ENCODE data around the gene NOLC1.

Gene NOLC1

GRCh38 chr10:102150970-102151773 lies 1.0 kb upstream of the NOLC1 start:
- peaks cover 11% of the 10 kb centered on the region for H3K4me1 ChIP-seq (ENCODE audit: control insufficient read depth, insufficient read depth, low read depth, low read length)
- peak overlapping the region; percentile 57 for H3K4me2 ChIP-seq (ENCODE audit: low read length, poor library complexity, severe bottlenecking)
- H3K9ac ChIP-seq (ENCODE audit: low read length) = peak overlapping the region; percentile 98
- DNase-seq = peak; percentile 70
- peak overlapping the region; percentile 50 for H2BK5ac ChIP-seq (ENCODE audit: low read depth, low read length, poor library complexity, severe bottlenecking)
- peak overlapping the region; percentile 5 for H4K91ac ChIP-seq (ENCODE audit: low read length)
- no peak overlapping the region for H4K8ac ChIP-seq (ENCODE audit: low read length)
- H3K79me1 ChIP-seq (replicated peaks; ENCODE audit: low read length, poor library complexity, severe bottlenecking) = peaks cover 23% of the 10 kb centered on the region
- H3K18ac ChIP-seq (ENCODE audit: low read depth in 1 of 2, low read length in 2 of 2) = peak overlapping the region in 1 of 2 experiments; percentile 46
- H2AFZ ChIP-seq (ENCODE audit: low read depth, low read length) = no peak overlapping the region
- H2BK120ac ChIP-seq (ENCODE audit: low read depth, low read length) = no peak overlapping the region
- no peaks in the 10 kb centered on the region for H3K27me3 ChIP-seq (ENCODE audit: control insufficient read depth in 1 of 2, insufficient read depth in 1 of 2, low read length in 2 of 2)
- H3K9me3 ChIP-seq (ENCODE audit: control insufficient read depth, low read length) = no peaks in the 10 kb centered on the region
- 48% methylated on average over 3 of the region's 3 CpGs for WGBS
- peaks cover 47 to 61% of the 10 kb centered on the region in 2 experiments for H3K36me3 ChIP-seq (ENCODE audit: control insufficient read depth in 1 of 2, insufficient read depth in 2 of 2, low read depth in 1 of 2, low read length in 2 of 2)
- H3K23ac ChIP-seq (ENCODE audit: low read length in 2 of 2) = no peak overlapping the region
- H2BK12ac ChIP-seq (ENCODE audit: low read length in 2 of 2) = no peak overlapping the region
- H2AK5ac ChIP-seq (ENCODE audit: low read length, severe bottlenecking) = peak overlapping the region; percentile 3
- H3K27ac ChIP-seq (ENCODE audit: low read length, poor library complexity, severe bottlenecking) = peak overlapping the region; percentile 94
- peak overlapping the region in 1 of 2 experiments; percentile 98 for H3K4me3 ChIP-seq (ENCODE audit: insufficient read depth in 1 of 2, low read depth in 1 of 2, low read length in 2 of 2)
- H3K14ac ChIP-seq (ENCODE audit: low read length in 2 of 2) = no peak overlapping the region
- no peak overlapping the region for H3K4ac ChIP-seq (ENCODE audit: low read depth in 1 of 2, low read length in 2 of 2)
- no peak overlapping the region for H2BK15ac ChIP-seq (ENCODE audit: low read depth, poor library complexity, severe bottlenecking)

DNA sequence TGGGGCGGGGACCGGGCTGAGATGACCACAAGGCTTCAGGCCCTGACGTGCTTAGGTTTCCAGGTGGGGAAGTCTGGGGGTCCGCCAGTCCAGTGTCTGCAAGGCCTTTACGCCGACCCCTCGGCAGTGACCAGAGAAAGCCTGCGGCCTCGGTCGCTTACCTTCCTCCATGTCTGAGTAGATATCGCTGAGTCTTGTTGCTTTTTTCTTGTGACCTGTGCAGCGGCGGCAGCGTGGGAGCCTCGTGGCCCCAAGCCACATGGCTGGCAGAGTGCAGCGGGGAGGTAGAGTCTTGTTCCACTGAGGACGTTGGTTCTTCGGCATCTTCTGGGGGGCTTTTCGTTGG lies 329 bp downstream of the NOLC1 start:
- H2AFZ ChIP-seq (ENCODE audit: low read depth, low read length) = peak overlapping the region; percentile 96
- peak overlapping the region in 1 of 2 experiments; percentile 29 for H2BK12ac ChIP-seq (ENCODE audit: low read length in 2 of 2)
- peak overlapping the region; percentile 66 for H3K27ac ChIP-seq (ENCODE audit: low read length, poor library complexity, severe bottlenecking)
- H3K18ac ChIP-seq (ENCODE audit: low read depth in 1 of 2, low read length in 2 of 2) = peak overlapping the region in 1 of 2 experiments; percentile 96
- peaks cover 13% of the 10 kb centered on the region for H3K79me1 ChIP-seq (replicated peaks; ENCODE audit: low read length, poor library complexity, severe bottlenecking)
- H2BK5ac ChIP-seq (ENCODE audit: low read depth, low read length, poor library complexity, severe bottlenecking) = no peak overlapping the region
- H3K4me3 ChIP-seq (ENCODE audit: insufficient read depth in 1 of 2, low read depth in 1 of 2, low read length in 2 of 2) = peak overlapping the region; percentile 72 to 98
- H2BK120ac ChIP-seq (ENCODE audit: low read depth, low read length) = no peak overlapping the region
- no peak overlapping the region for H2AK5ac ChIP-seq (ENCODE audit: low read length, severe bottlenecking)
- H3K9me3 ChIP-seq (ENCODE audit: control insufficient read depth, low read length) = no peaks in the 10 kb centered on the region
- WGBS = under 1% methylated on average over 19 of the region's 19 CpGs
- no peak overlapping the region for H2BK15ac ChIP-seq (ENCODE audit: low read depth, poor library complexity, severe bottlenecking)
- peak overlapping the region; percentile 74 for H3K4me2 ChIP-seq (ENCODE audit: low read length, poor library complexity, severe bottlenecking)
- no peak overlapping the region for H4K91ac ChIP-seq (ENCODE audit: low read length)
- DNase-seq = no peak
- H3K14ac ChIP-seq (ENCODE audit: low read length in 2 of 2) = peak overlapping the region in 1 of 2 experiments; percentile 85
- peaks cover 39 to 61% of the 10 kb centered on the region in 2 experiments for H3K36me3 ChIP-seq (ENCODE audit: control insufficient read depth in 1 of 2, insufficient read depth in 2 of 2, low read depth in 1 of 2, low read length in 2 of 2)
- peak overlapping the region in 1 of 2 experiments; percentile 96 for H3K23ac ChIP-seq (ENCODE audit: low read length in 2 of 2)
- H3K4ac ChIP-seq (ENCODE audit: low read depth in 1 of 2, low read length in 2 of 2) = peak overlapping the region in 1 of 2 experiments; percentile 92
- no peaks in the 10 kb centered on the region for H3K27me3 ChIP-seq (ENCODE audit: control insufficient read depth in 1 of 2, insufficient read depth in 1 of 2, low read length in 2 of 2)
- H3K4me1 ChIP-seq (ENCODE audit: control insufficient read depth, insufficient read depth, low read depth, low read length) = peaks cover 11% of the 10 kb centered on the region
- H3K9ac ChIP-seq (ENCODE audit: low read length) = peak overlapping the region; percentile 98
- H4K8ac ChIP-seq (ENCODE audit: low read length) = no peak overlapping the region

DNA sequence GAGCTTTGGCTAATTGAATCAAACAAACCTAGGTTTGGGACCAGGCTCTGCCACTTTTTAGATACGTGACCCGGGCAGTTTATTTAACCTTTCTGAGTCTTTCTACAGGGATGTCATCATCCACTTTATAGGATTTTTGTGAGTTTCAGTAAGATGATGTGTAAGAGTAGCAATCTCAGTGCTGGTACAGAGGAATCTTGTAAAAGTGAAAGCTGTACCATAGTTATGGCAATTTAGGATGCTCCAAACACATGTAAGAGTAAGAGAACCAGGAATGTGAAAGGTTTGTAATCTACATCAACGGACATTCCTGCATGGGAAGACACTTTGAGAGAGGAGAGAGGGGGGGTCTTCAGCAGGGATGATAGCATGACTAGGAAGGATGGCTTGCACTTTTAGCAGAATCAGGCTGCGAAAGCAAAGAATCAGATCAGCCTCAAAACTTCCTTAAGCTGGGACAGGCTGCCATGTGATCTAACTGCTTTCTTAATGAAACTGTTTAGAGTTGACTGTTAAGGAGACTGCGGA lies 968 bp downstream of the NOLC1 start:
- Histone ChIP-seq H3K23ac (ENCODE audit: low read length in 2 of 2) (no peak overlapping the region), H3K79me1 (replicated peaks; ENCODE audit: low read length, poor library complexity, severe bottlenecking) (peaks cover 17% of the 10 kb centered on the region), H2BK12ac (ENCODE audit: low read length in 2 of 2) (no peak overlapping the region), H3K18ac (ENCODE audit: low read depth in 1 of 2, low read length in 2 of 2) (no peak overlapping the region), H3K36me3 (ENCODE audit: control insufficient read depth in 1 of 2, insufficient read depth in 2 of 2, low read depth in 1 of 2, low read length in 2 of 2) (peaks cover 44 to 61% of the 10 kb centered on the region in 2 experiments), H2BK5ac (ENCODE audit: low read depth, low read length, poor library complexity, severe bottlenecking) (no peak overlapping the region), H2AFZ (ENCODE audit: low read depth, low read length) (no peak overlapping the region), H3K9me3 (ENCODE audit: control insufficient read depth, low read length) (no peaks in the 10 kb centered on the region), H3K14ac (ENCODE audit: low read length in 2 of 2) (no peak overlapping the region), H2AK5ac (ENCODE audit: low read length, severe bottlenecking) (no peak overlapping the region), H2BK15ac (ENCODE audit: low read depth, poor library complexity, severe bottlenecking) (no peak overlapping the region), H3K27me3 (ENCODE audit: control insufficient read depth in 1 of 2, insufficient read depth in 1 of 2, low read length in 2 of 2) (no peaks in the 10 kb centered on the region), H4K8ac (ENCODE audit: low read length) (no peak overlapping the region), H3K27ac (ENCODE audit: low read length, poor library complexity, severe bottlenecking) (no peak overlapping the region), H3K4me1 (ENCODE audit: control insufficient read depth, insufficient read depth, low read depth, low read length) (peaks cover 11% of the 10 kb centered on the region), H3K4me2 (ENCODE audit: low read length, poor library complexity, severe bottlenecking) (peak overlapping the region; percentile 74), H3K9ac (ENCODE audit: low read length) (peak overlapping the region; percentile 98), H4K91ac (ENCODE audit: low read length) (no peak overlapping the region), H3K4ac (ENCODE audit: low read depth in 1 of 2, low read length in 2 of 2) (no peak overlapping the region), H2BK120ac (ENCODE audit: low read depth, low read length) (no peak overlapping the region), H3K4me3 (ENCODE audit: insufficient read depth in 1 of 2, low read depth in 1 of 2, low read length in 2 of 2) (peak overlapping the region in 1 of 2 experiments; percentile 98)
- WGBS = 43% methylated on average over 5 of the region's 5 CpGs
- DNase-seq = peak; percentile 40

DNA sequence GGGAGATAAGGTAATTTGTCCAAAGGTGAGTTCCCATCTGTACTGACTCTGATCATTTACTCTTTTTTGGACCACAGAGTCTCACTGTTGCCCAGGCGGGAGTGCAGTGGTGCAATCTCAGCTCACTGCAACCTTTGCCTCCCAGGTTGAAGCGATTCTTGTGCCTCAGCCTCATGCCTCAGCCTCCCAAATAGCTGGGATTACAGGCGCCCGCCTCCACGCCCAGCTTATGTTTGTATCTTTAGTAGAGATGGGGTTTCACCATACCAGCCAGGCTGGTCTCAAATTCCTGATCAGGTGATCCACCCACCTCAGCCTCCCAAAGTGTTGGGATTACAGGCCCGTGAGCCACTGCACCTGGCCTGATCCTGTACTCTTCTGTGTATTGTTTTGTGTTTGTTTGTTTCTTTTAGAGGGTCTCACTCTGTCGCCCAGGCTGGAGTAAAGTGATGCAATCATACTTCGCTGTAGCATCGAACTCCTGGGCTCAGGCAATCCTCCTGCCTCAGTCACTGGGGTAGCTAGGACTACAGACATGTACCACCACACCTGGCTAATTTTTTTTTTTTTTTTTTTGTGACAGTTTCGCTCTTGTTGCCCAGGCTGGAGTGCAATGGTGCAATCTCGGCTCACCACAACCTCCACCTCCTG lies 2.4 kb downstream of the NOLC1 start:
- no peak overlapping the region for H3K9ac ChIP-seq (ENCODE audit: low read length)
- no peak overlapping the region for H4K8ac ChIP-seq (ENCODE audit: low read length)
- H4K91ac ChIP-seq (ENCODE audit: low read length) = no peak overlapping the region
- no peak overlapping the region for H3K18ac ChIP-seq (ENCODE audit: low read depth in 1 of 2, low read length in 2 of 2)
- no peak overlapping the region for H3K4ac ChIP-seq (ENCODE audit: low read depth in 1 of 2, low read length in 2 of 2)
- no peak overlapping the region for H2BK120ac ChIP-seq (ENCODE audit: low read depth, low read length)
- no peak overlapping the region for H3K4me3 ChIP-seq (ENCODE audit: insufficient read depth in 1 of 2, low read depth in 1 of 2, low read length in 2 of 2)
- no peak overlapping the region for H2AFZ ChIP-seq (ENCODE audit: low read depth, low read length)
- peaks cover 36 to 59% of the 10 kb centered on the region in 2 experiments for H3K36me3 ChIP-seq (ENCODE audit: control insufficient read depth in 1 of 2, insufficient read depth in 2 of 2, low read depth in 1 of 2, low read length in 2 of 2)
- H3K4me2 ChIP-seq (ENCODE audit: low read length, poor library complexity, severe bottlenecking) = no peak overlapping the region
- H2AK5ac ChIP-seq (ENCODE audit: low read length, severe bottlenecking) = no peak overlapping the region
- H3K4me1 ChIP-seq (ENCODE audit: control insufficient read depth, insufficient read depth, low read depth, low read length) = peaks cover 16% of the 10 kb centered on the region
- 95% methylated on average over 9 of the region's 11 CpGs for WGBS
- H3K9me3 ChIP-seq (ENCODE audit: control insufficient read depth, low read length) = no peaks in the 10 kb centered on the region
- H3K14ac ChIP-seq (ENCODE audit: low read length in 2 of 2) = no peak overlapping the region
- H3K79me1 ChIP-seq (replicated peaks; ENCODE audit: low read length, poor library complexity, severe bottlenecking) = peaks cover 12% of the 10 kb centered on the region
- no peak overlapping the region for H2BK12ac ChIP-seq (ENCODE audit: low read length in 2 of 2)
- no peak overlapping the region for H3K27ac ChIP-seq (ENCODE audit: low read length, poor library complexity, severe bottlenecking)
- no peak overlapping the region for H3K23ac ChIP-seq (ENCODE audit: low read length in 2 of 2)
- DNase-seq = no peak
- no peak overlapping the region for H2BK5ac ChIP-seq (ENCODE audit: low read depth, low read length, poor library complexity, severe bottlenecking)
- no peaks in the 10 kb centered on the region for H3K27me3 ChIP-seq (ENCODE audit: control insufficient read depth in 1 of 2, insufficient read depth in 1 of 2, low read length in 2 of 2)
- H2BK15ac ChIP-seq (ENCODE audit: low read depth, poor library complexity, severe bottlenecking) = no peak overlapping the region
